ENCODE measurements around the gene HELZ.

GRCh38 chr17:67187927-67188326, 57.1 kb downstream of the HELZ start:
- no peak for TF ChIP-seq YY1 (IDR thresholded peaks at IDR 0.05; ENCODE audit: insufficient read depth, insufficient read length)
- TF ChIP-seq ZNF274 (IDR thresholded peaks at IDR 0.05; ENCODE audit: low read depth, low read length): no peak

Measured in NT2/D1 (cell line).